Measurements from ENCODE around the gene OXSM. TPM values are rescaled to one million over a fixed set of nuclear protein-coding genes. Genes with fewer than 3 reads are reported as not detected.
A peak's percentile ranks its signal among the peaks of the same experiment; 100 is the strongest.

OXSM gene
- total RNA-seq, 6 experiments from 2014 or later, result 12.5 to 16.8 (median 15.6) TPM

DNA sequence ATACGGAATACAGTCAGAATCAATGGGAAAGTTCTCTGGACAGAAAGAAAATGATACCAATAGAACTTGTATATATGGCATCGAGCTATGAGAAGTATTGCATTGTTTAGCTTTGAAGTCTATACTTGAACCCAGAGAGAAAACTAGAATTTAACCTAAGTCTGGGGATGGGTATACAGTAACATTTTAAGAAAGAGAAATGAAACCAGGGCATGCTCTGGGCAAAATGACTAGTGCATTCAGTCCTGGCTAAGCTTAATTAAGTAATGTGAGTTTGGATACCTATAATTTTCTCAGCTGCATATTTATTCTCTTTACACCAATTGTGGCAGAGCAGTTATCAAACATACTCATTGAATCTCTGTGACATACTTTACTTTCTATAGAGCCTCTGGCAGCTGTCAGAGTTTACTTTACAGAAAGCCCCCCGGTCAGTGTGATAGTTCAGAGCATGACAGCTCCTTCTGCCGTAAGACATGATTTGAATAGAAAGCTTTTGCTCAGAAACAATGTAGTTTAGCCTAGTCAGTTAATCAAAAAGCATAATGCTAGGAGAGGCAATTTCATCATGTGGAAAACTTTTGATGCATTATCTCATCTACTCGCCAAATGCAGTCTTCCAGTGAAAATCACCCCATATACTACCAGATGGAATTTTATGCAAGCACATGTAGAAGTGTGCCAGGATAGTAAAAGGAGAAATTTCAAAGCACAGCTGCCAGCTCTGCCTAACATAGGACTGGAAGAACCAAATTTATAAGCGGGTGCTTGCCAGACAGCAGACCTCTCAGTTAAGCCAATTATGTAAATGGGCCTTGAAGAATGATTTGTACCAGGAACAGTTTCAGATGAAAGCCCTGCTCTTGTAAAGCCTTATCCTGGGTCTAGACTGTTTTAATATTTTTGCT is 40.7 kb downstream of the OXSM start:
- Histone ChIP-seq H3K9me3 (no peaks in the 10 kb centered on the region), H3K36me3 (no peaks in the 10 kb centered on the region), H3K4me3 (no peak overlapping the region), H3K27ac (no peak overlapping the region), H3K4me1 (no peaks in the 10 kb centered on the region), H3K27me3 (no peaks in the 10 kb centered on the region)
- ATAC-seq, result no peak
- intact Hi-C loops (cut with DNase I), result no loop called here
- TF ChIP-seq, protein P1, sequence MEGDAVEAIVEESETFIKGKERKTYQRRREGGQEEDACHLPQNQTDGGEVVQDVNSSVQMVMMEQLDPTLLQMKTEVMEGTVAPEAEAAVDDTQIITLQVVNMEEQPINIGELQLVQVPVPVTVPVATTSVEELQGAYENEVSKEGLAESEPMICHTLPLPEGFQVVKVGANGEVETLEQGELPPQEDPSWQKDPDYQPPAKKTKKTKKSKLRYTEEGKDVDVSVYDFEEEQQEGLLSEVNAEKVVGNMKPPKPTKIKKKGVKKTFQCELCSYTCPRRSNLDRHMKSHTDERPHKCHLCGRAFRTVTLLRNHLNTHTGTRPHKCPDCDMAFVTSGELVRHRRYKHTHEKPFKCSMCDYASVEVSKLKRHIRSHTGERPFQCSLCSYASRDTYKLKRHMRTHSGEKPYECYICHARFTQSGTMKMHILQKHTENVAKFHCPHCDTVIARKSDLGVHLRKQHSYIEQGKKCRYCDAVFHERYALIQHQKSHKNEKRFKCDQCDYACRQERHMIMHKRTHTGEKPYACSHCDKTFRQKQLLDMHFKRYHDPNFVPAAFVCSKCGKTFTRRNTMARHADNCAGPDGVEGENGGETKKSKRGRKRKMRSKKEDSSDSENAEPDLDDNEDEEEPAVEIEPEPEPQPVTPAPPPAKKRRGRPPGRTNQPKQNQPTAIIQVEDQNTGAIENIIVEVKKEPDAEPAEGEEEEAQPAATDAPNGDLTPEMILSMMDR (IDR thresholded peaks at IDR 0.05), result no peak
- TF ChIP-seq POLR2A (IDR thresholded peaks at IDR 0.05), result no peak
- DNase-seq, result no peak
- WGBS (ENCODE audit: insufficient coverage, low coverage, low lambda C conversion rate, missing lambda C conversion rate), result 83% methylated on average over 6 of the region's 6 CpGs

DNA sequence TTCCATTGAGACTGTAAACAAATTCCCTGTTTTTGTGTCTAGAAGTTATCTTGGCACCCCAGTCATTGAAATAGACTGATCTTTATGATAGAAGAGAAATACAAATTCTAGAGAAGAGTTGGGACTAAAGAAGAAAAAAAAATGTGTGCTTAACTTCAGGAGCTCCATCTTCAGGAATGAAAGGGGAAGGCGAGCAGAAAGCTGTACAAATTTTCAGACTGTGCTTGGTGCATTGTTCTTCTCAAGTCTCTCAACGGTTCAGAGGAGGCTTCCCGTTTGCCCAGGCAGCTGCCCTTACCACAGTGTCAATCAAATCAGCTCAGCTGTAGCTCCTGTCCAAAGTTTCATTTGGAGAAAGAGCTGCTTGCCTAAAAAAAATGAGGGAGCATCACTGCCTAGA is 41.7 kb downstream of the OXSM start:
- TF ChIP-seq, protein P1 (IDR thresholded peaks at IDR 0.05), result peak in 1 of 4 donors; percentile 12
- no peak for TF ChIP-seq POLR2A (IDR thresholded peaks at IDR 0.05)
- Histone ChIP-seq H3K36me3 (no peaks in the 10 kb centered on the region), H3K4me3 (no peak overlapping the region), H3K4me1 (no peaks in the 10 kb centered on the region), H3K9me3 (no peaks in the 10 kb centered on the region), H3K27ac (no peak overlapping the region), H3K27me3 (no peaks in the 10 kb centered on the region)
- DNase-seq, result no peak
- intact Hi-C loops (cut with DNase I), result no loop called here
- peak in 1 of 4 donors; percentile 42 for ATAC-seq
- WGBS (ENCODE audit: insufficient coverage, low coverage, low lambda C conversion rate, missing lambda C conversion rate), result 4% methylated on average over 3 of the region's 3 CpGs

DNA sequence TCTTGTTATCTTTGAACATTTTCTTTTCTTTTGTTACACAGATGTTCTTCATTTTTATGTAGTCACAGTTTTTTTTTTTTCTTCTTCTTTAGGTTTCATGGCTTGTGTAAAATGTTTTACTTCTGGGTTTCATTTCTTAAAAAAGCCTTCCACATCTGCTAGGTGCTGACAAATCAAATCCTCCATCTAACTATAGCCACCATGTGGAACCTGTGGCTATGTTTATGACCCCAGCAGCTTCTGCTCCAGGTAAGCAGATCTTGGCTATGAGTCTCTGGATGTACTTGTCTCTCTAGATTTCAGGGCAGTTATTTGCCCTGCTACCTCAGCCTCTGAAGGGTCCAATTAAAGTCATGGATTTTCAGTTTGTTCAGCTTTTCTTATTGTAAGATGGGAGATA is 44.5 kb downstream of the OXSM start:
- ATAC-seq (no peak), DNase-seq (no peak)
- TF ChIP-seq, protein P1 (IDR thresholded peaks at IDR 0.05), result no peak
- TF ChIP-seq POLR2A (IDR thresholded peaks at IDR 0.05), result no peak
- no peaks in the 10 kb centered on the region for H3K36me3 ChIP-seq
- intact Hi-C loops (cut with DNase I), result no loop called here
- no peaks in the 10 kb centered on the region for H3K4me1 ChIP-seq
- no peaks in the 10 kb centered on the region for H3K9me3 ChIP-seq
- no peak overlapping the region for H3K4me3 ChIP-seq
- no peaks in the 10 kb centered on the region for H3K27me3 ChIP-seq
- H3K27ac ChIP-seq, result no peak overlapping the region

DNA sequence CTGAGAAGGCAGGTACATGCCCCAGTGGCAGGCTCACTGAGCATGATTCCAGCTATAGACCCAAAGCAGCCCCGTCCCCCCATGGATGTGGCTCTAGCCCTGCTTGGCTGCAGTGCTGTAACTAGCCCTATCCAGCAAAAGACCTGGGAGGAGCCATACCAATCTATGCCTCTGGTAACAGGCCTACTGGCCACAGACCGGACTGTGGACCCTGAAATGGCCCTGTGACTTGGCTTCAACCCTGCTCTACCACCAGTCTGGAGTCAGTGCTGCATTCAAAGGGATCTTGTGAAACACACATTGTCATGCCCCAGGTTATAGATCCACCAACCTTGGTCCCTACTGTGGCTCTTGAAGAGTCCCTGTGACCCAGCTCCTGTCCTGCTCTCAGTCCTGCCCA is 46.7 kb downstream of the OXSM start:
- ATAC-seq (peak in 1 of 4 donors; percentile 17), DNase-seq (no peak)
- H3K27ac ChIP-seq, result no peak overlapping the region
- H3K9me3 ChIP-seq, result no peaks in the 10 kb centered on the region
- no CpG with 5 or more reads among the region's 2 CpGs for WGBS (ENCODE audit: insufficient coverage, low coverage, low lambda C conversion rate, missing lambda C conversion rate)
- H3K27me3 ChIP-seq, result no peaks in the 10 kb centered on the region
- H3K4me1 ChIP-seq, result no peaks in the 10 kb centered on the region
- no peaks in the 10 kb centered on the region for H3K36me3 ChIP-seq
- TF ChIP-seq POLR2A (IDR thresholded peaks at IDR 0.05), result no peak
- TF ChIP-seq, protein P1 (IDR thresholded peaks at IDR 0.05), result no peak
- H3K4me3 ChIP-seq, result no peak overlapping the region
- intact Hi-C loops (cut with DNase I), result no loop called here

Measured in right lobe of liver (tissue), 6 donors.